Adrenal gland (tissue), 5 donors: Measurements from ENCODE around the gene LRRC55.

Source experiments
- CTCF ChIP-seq, 6 experiments: fragments of 450-650 bp in 4 of 6; fragments of 200-600 bp in 2 of 6; sonication (generic) in 1 of 6; IDR thresholded peaks; 1 replicate in 5 of 6; 2 replicates in 1 of 6; pipeline versions ENCODE4 v1.5.1 to v1.8.0; 2016 to 2021; ENCODE audit warnings: antibody characterized with exemption in 6 of 6, mild to moderate bottlenecking in 2 of 6, moderate library complexity in 1 of 6
- POLR2A ChIP-seq, 2 donors: fragments of 450-650 bp; IDR thresholded peaks; one replicate each; pipeline ENCODE4 v1.6.1; 2017; ENCODE audit warnings: antibody characterized with exemption in 2 of 2, mild to moderate bottlenecking in 2 of 2, moderate library complexity in 1 of 2
- donor health status: DM: no; HTN: no; CAD: no.

GRCh38 chr11:57223601-57224000, 41.8 kb downstream of the LRRC55 start:
- TF ChIP-seq CTCF (IDR thresholded peaks at IDR 0.05) (no peak), POLR2A (IDR thresholded peaks at IDR 0.05) (no peak)
